ENCODE results near the gene CDK18. TPM values are rescaled to one million over a fixed set of nuclear protein-coding genes. Genes with fewer than 3 reads are reported as not detected.
"Not testable (repeated sequence)": the region's sequence is repeated elsewhere in the genome, so short reads cannot be mapped to it uniquely, and the experiment has no call there.

Gene CDK18
- total RNA-seq, 1 donor from 2014 or later: 2.6 TPM

DNA sequence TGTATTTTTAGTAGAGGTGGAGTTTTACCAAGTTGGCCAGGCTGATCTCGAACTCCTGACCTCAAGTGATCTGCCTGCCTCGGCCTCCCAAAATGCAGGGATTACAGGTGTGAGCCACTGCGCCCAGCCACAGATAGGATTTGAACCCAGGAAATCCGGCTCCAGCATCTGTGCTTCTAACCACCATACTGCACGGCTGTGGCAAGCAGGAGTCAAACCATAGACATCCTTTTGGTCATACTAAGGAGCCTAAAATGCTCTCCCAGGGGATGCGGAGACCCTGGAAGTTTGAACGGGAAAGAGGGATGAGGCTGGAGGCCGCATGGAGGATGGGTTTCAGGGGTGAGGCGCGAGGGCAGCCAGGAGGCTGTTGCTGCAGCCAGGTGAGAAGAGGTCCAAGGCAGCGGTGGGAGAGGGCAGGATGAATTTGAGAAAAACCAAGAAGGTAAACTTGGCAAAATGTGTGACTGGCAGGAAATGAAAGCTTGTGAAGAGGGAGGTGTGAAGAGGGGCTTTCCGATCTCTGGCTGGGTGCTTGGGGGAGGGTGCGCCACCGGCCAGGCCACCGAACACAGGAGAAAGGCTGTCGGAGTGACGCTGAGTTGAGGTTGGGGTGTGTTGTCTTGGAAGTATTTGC is 24.0 kb upstream of the CDK18 start:
- POLR2A ChIA-PET: interaction anchor here (0.6 kb wide), 1 partner anchor 195 kb away, joined by 9 read pairs; no protein-coding TSS in a partner anchor
- Mint-ChIP-seq H3K9me3 (peaks cover 4% of the 10 kb centered on the region), H3K36me3 (ENCODE audit: low read depth) (no peaks in the 10 kb centered on the region), H3K27me3 (peaks cover 19% of the 10 kb centered on the region), H3K27ac (peak overlapping the region; percentile 61), H3K4me3 (peak overlapping the region; percentile 46), H3K4me1 (peaks cover 40% of the 10 kb centered on the region)
- TF ChIP-seq, protein P1, sequence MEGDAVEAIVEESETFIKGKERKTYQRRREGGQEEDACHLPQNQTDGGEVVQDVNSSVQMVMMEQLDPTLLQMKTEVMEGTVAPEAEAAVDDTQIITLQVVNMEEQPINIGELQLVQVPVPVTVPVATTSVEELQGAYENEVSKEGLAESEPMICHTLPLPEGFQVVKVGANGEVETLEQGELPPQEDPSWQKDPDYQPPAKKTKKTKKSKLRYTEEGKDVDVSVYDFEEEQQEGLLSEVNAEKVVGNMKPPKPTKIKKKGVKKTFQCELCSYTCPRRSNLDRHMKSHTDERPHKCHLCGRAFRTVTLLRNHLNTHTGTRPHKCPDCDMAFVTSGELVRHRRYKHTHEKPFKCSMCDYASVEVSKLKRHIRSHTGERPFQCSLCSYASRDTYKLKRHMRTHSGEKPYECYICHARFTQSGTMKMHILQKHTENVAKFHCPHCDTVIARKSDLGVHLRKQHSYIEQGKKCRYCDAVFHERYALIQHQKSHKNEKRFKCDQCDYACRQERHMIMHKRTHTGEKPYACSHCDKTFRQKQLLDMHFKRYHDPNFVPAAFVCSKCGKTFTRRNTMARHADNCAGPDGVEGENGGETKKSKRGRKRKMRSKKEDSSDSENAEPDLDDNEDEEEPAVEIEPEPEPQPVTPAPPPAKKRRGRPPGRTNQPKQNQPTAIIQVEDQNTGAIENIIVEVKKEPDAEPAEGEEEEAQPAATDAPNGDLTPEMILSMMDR (IDR thresholded peaks at IDR 0.05): no peak
- intact Hi-C loops (cut with micrococcal nuclease): no loop called here
- CTCF ChIA-PET: interaction anchor here (0.9 to 3.5 kb wide), 4 partner anchors 12 to 207 kb away, joined by 3 to 11 read pairs (median 4); no protein-coding TSS in a partner anchor
- DNase-seq (peak; percentile 42), ATAC-seq (ENCODE audit: low read depth) (peak; percentile 78)

DNA sequence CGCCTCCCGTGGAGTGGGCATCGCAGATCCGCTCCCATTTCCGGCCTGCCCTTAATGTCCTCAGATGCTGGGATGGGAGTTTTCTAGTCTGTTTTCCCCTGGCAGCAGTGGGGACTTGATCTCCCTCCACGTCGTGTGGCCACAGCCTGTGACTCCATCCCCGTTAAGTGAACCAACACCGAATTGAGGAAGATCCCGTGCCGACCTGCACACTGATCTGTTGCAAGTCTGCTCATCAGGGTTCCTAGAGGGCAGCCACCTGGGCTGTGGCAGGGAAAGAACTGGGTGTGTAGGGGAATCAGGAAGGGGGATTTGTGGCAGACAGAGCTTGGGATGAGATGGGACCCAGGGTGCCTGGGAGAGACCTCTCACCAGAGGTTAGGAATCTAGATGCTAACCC is 23.3 kb upstream of the CDK18 start:
- ChIA-PET POLR2A (interaction anchor here (0.6 kb wide), 1 partner anchor 195 kb away, joined by 9 read pairs; no protein-coding TSS in a partner anchor), CTCF (interaction anchor here (0.9 to 6.2 kb wide), 6 partner anchors 84 to 206 kb away, joined by 3 to 54 read pairs (median 4); no protein-coding TSS in a partner anchor)
- Mint-ChIP-seq H3K27me3 (peaks cover 23% of the 10 kb centered on the region), H3K9me3 (no peaks in the 10 kb centered on the region), H3K4me3 (peak overlapping the region; percentile 45), H3K27ac (peak overlapping the region; percentile 50), H3K36me3 (ENCODE audit: low read depth) (no peaks in the 10 kb centered on the region), H3K4me1 (peaks cover 43% of the 10 kb centered on the region)
- DNase-seq: peak; percentile 20
- intact Hi-C loops (cut with micrococcal nuclease): no loop called here
- TF ChIP-seq, protein P1 (IDR thresholded peaks at IDR 0.05): no peak
- peak; percentile 11 for ATAC-seq (ENCODE audit: low read depth)

DNA sequence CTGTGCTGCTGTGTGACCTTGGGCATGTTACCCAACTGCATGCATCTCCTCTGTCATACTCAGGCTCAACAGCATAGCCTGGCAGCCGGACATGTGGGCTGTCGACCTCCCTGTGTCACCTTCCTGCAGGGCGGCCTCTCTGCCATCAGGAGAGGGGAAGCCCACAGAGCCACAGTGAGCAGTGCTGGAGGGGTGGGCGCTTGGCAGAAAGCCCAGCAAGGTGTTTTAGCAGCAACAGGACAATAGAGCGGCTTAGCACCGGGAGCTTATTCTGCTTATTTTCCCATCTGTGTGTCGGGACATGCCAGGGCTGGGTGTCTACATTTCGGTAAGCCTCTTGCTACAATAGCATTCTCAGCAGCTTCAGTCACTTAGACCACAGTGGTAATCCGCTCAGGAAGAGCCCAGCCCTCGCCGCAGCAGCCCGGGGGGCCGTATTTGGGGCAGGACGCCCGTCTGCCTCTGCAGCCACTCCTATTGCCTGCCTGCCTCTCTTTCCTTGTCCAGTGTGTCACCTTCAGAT is 22.8 kb upstream of the CDK18 start:
- H3K36me3 Mint-ChIP-seq (ENCODE audit: low read depth): no peaks in the 10 kb centered on the region
- H3K4me3 Mint-ChIP-seq: peak overlapping the region; percentile 45
- DNase-seq: no peak
- H3K4me1 Mint-ChIP-seq: peaks cover 43% of the 10 kb centered on the region
- H3K27ac Mint-ChIP-seq: no peak overlapping the region
- POLR2A ChIA-PET: interaction anchor here (1.4 kb wide), 1 partner anchor 11 kb away, joined by 3 read pairs; no protein-coding TSS in a partner anchor
- TF ChIP-seq, protein P1 (IDR thresholded peaks at IDR 0.05): no peak
- ATAC-seq (ENCODE audit: low read depth): no peak
- no peaks in the 10 kb centered on the region for H3K9me3 Mint-ChIP-seq
- intact Hi-C loops (cut with micrococcal nuclease): no loop called here
- CTCF ChIA-PET: interaction anchor here (1.1 to 6.2 kb wide), 6 partner anchors 85 to 207 kb away, joined by 3 to 54 read pairs (median 4); no protein-coding TSS in a partner anchor
- peaks cover 23% of the 10 kb centered on the region for H3K27me3 Mint-ChIP-seq

DNA sequence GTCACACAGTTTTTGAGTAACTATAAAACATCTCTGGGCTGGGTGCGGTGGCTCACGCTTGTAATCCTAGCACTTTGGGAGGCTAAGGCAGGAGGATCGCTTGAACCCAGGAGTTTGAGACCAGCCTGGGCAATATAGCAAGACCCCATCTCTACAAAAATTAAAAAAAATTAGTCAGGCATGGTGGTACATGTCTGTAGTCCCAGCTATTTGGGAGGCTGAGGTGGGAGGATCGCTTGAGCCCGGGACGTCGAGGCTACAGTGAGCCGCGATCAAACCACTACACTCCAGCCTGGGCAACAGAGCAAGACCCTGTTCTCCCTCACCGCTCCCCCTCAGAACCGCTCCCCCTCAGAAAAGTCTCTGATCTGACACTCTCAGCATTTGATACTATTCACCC is 21.9 kb upstream of the CDK18 start:
- H3K27ac Mint-ChIP-seq; DNase-seq; ATAC-seq (ENCODE audit: low read depth); H3K4me3 Mint-ChIP-seq; H3K9me3 Mint-ChIP-seq; intact Hi-C loops (cut with micrococcal nuclease); H3K36me3 Mint-ChIP-seq (ENCODE audit: low read depth): not testable (repeated sequence)
- peaks cover 23% of the 10 kb centered on the region for H3K27me3 Mint-ChIP-seq
- H3K4me1 Mint-ChIP-seq: peaks cover 43% of the 10 kb centered on the region
- ChIA-PET POLR2A (interaction anchor here (0.6 to 1.4 kb wide), 2 partner anchors 10 to 53 kb away, joined by 3 read pairs; no protein-coding TSS in a partner anchor), CTCF (interaction anchor here (1.4 to 6.2 kb wide), 4 partner anchors 86 to 208 kb away, joined by 3 to 54 read pairs (median 4); no protein-coding TSS in a partner anchor)

DNA sequence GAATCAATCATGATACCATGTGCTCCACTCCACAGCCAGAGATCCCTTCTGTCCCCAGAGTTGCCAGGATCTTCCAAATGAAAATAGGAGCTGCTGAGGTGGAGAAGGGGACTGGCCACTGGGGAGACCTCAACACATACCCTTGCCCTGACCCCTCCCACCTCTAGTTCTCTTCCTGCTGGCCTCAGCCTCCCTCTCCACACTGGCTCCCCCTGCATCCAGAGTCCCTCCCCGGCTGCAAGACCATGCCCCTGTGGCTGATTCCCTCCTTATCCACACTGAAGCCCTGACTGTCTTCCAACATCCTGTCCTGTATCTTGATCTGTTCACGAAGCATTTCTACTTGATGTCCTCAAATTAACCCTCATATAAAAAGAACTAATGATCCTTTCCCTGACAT is 21.1 kb upstream of the CDK18 start:
- DNase-seq: no peak
- TF ChIP-seq, protein P1 (IDR thresholded peaks at IDR 0.05): no peak
- Mint-ChIP-seq H3K36me3 (ENCODE audit: low read depth) (no peaks in the 10 kb centered on the region), H3K4me3 (no peak overlapping the region), H3K9me3 (no peaks in the 10 kb centered on the region), H3K27me3 (peaks cover 28% of the 10 kb centered on the region), H3K4me1 (peaks cover 43% of the 10 kb centered on the region), H3K27ac (no peak overlapping the region)
- POLR2A ChIA-PET: no interaction called here
- no peak for ATAC-seq (ENCODE audit: low read depth)
- CTCF ChIA-PET: interaction anchor here (1.3 to 7.7 kb wide), 6 partner anchors 40 to 208 kb away, joined by 3 to 196 read pairs (median 64); partner anchors contain the start of gene KLHDC8A
- intact Hi-C loops (cut with micrococcal nuclease): no loop called here

All from activated B cell treated with CpG ODN at 0.5 μM for 24 hours (primary cell).